Glutamatergic neuron (in vitro differentiated cells): Measurements from ENCODE around the gene ENO1. TPM values are rescaled to one million over a fixed set of nuclear protein-coding genes. Genes with fewer than 3 reads are reported as not detected.

Experiments
- DNase-seq: peaks from one replicate; pipeline ENCODE4 v3.0.0; 2022
- H3K27ac Mint-ChIP-seq: one replicate; pipeline ENCODE4 v1.8.0; 2020; ENCODE audit warnings: mild to moderate bottlenecking, mixed read lengths, inconsistent platforms; ENCODE audit not compliant: unreplicated experiment
- H3K27me3 Mint-ChIP-seq: one replicate; pipeline ENCODE4 v1.8.0; 2020; ENCODE audit warnings: mild to moderate bottlenecking, moderate library complexity, mixed read lengths, inconsistent platforms; ENCODE audit not compliant: unreplicated experiment
- H3K36me3 Mint-ChIP-seq: one replicate; pipeline ENCODE4 v1.8.0; 2020; ENCODE audit warnings: mild to moderate bottlenecking, mixed read lengths, inconsistent platforms; ENCODE audit not compliant: unreplicated experiment
- H3K4me1 Mint-ChIP-seq: one replicate; pipeline ENCODE4 v1.8.0; 2020; ENCODE audit warnings: mild to moderate bottlenecking, low read depth, mixed read lengths, inconsistent platforms; ENCODE audit not compliant: unreplicated experiment
- H3K4me3 Mint-ChIP-seq: one replicate; pipeline ENCODE4 v1.8.0; 2020; ENCODE audit warnings: mild to moderate bottlenecking, mixed read lengths, inconsistent platforms; ENCODE audit not compliant: unreplicated experiment
- H3K9me3 Mint-ChIP-seq: one replicate; pipeline ENCODE4 v1.8.0; 2020; ENCODE audit warnings: mild to moderate bottlenecking, moderate library complexity, mixed read lengths, inconsistent platforms; ENCODE audit not compliant: unreplicated experiment
- CTCF ChIP-seq: fragments of 200-600 bp; sonication (generic); IDR thresholded peaks from one replicate; pipeline ENCODE4 v1.5.0; 2021; ENCODE audit not compliant: partially characterized antibody, unreplicated experiment
- total RNA-seq: library from RNA; stranded (reverse); fragmentation: NEBNext Ultra II Directional; extraction: Animal tissue kit (Norgen Biotek cat#: 25700); gene quantifications from one replicate; pipeline ENCODE4 v1.2.1, GENCODE V29; 2021; ENCODE audit not compliant: unreplicated experiment

Gene ENO1
- total RNA-seq, 1 donor from 2014 or later: 357 TPM

- no peak for TF ChIP-seq CTCF
- Mint-ChIP-seq H3K27ac (no peak overlapping the region), H3K4me3 (no peak overlapping the region), H3K27me3 (peaks cover 1% of the 10 kb centered on the region), H3K4me1 (peaks cover 7% of the 10 kb centered on the region), H3K9me3 (peaks cover 3% of the 10 kb centered on the region), H3K36me3 (no peaks in the 10 kb centered on the region)
- DNase-seq: no peak
Observed at GRCh38 chr1:8915446-8915845, 37.0 kb upstream of the ENO1 start.

- Mint-ChIP-seq H3K4me3 (no peak overlapping the region), H3K27ac (no peak overlapping the region)
Observed at GRCh38 chr1:8914466-8914865, 36.0 kb upstream of the ENO1 start.

GRCh38 chr1:8913457-8913856 lies 35.0 kb upstream of the ENO1 start:
- H3K4me3 Mint-ChIP-seq: no peak overlapping the region
- H3K4me1 Mint-ChIP-seq: peaks cover 7% of the 10 kb centered on the region
- no peak for DNase-seq
- H3K27ac Mint-ChIP-seq: no peak overlapping the region
- no peaks in the 10 kb centered on the region for H3K36me3 Mint-ChIP-seq
- no peak for TF ChIP-seq CTCF
- peaks cover 1% of the 10 kb centered on the region for H3K27me3 Mint-ChIP-seq
- peaks cover 5% of the 10 kb centered on the region for H3K9me3 Mint-ChIP-seq

More at GRCh38 chr1:8914466-8914865, 36.0 kb upstream of the ENO1 start:
- Mint-ChIP-seq H3K27me3 (peaks cover 1% of the 10 kb centered on the region), H3K4me1 (peaks cover 7% of the 10 kb centered on the region), H3K9me3 (peaks cover 5% of the 10 kb centered on the region), H3K36me3 (no peaks in the 10 kb centered on the region)
- TF ChIP-seq CTCF: no peak
- no peak for DNase-seq

GRCh38 chr1:8911416-8912309 lies 33.2 kb upstream of the ENO1 start:
- H3K27ac Mint-ChIP-seq: no peak overlapping the region
- no peak for DNase-seq
- no peak for TF ChIP-seq CTCF
- H3K4me1 Mint-ChIP-seq: peaks cover 7% of the 10 kb centered on the region
- no peaks in the 10 kb centered on the region for H3K36me3 Mint-ChIP-seq
- no peak overlapping the region for H3K4me3 Mint-ChIP-seq
- peaks cover 5% of the 10 kb centered on the region for H3K9me3 Mint-ChIP-seq
- H3K27me3 Mint-ChIP-seq: no peaks in the 10 kb centered on the region

GRCh38 chr1:8910914-8911313 lies 32.4 kb upstream of the ENO1 start:
- no peak overlapping the region for H3K4me3 Mint-ChIP-seq
- TF ChIP-seq CTCF: no peak
- H3K27me3 Mint-ChIP-seq: no peaks in the 10 kb centered on the region
- DNase-seq: no peak
- peaks cover 5% of the 10 kb centered on the region for H3K9me3 Mint-ChIP-seq
- no peaks in the 10 kb centered on the region for H3K36me3 Mint-ChIP-seq
- H3K27ac Mint-ChIP-seq: no peak overlapping the region
- peaks cover 7% of the 10 kb centered on the region for H3K4me1 Mint-ChIP-seq
